Ovary (tissue), 9 donors: ENCODE measurements around the gene IFI6. TPM values are rescaled to one million over a fixed set of nuclear protein-coding genes. Genes with fewer than 3 reads are reported as not detected.
"Not testable (repeated sequence)": the region's sequence is repeated elsewhere in the genome, so short reads cannot be mapped to it uniquely, and the experiment has no call there.

Experiments
- DNase-seq, 5 donors: peaks; one replicate each; pipeline ENCODE4 v3.0.0-alpha.2; 2019 to 2020
- H3K27ac ChIP-seq, 2 donors: fragments of 200-600 bp; one replicate each; pipeline versions ENCODE4 v1.5.1 to v1.8.0; 2019 to 2022
- H3K27me3 ChIP-seq: fragments of 200-600 bp; one replicate; pipeline ENCODE4 v1.8.0; 2022
- H3K36me3 ChIP-seq: fragments of 200-600 bp; sonication (generic); one replicate; pipeline ENCODE4 v1.5.1; 2019
- H3K4me1 ChIP-seq: one replicate; pipeline ENCODE4 v1.8.1; 2013; ENCODE audit warnings: mild to moderate bottlenecking, moderate library complexity; ENCODE audit not compliant: insufficient read depth
- H3K4me3 ChIP-seq: fragments of 200-600 bp; sonication (generic); one replicate; pipeline ENCODE4 v1.5.1; 2017
- H3K9me3 ChIP-seq, 2 donors: fragments of 200-600 bp in 1 of 2; sonication (generic) in 1 of 2; one replicate each; pipeline versions ENCODE4 v1.5.1 to v1.8.1; 2013 to 2019; ENCODE audit warnings: mild to moderate bottlenecking in 1 of 2, moderate library complexity in 1 of 2
- CTCF ChIP-seq, 3 donors: fragments of 450-650 bp in 2 of 3; fragments of 200-600 bp in 1 of 3; IDR thresholded peaks; one replicate each; pipeline versions ENCODE4 v1.5.1 to v1.8.0; 2016 to 2022; ENCODE audit warnings: antibody characterized with exemption in 3 of 3, mild to moderate bottlenecking in 1 of 3
- EP300 ChIP-seq: sonication (generic); formaldehyde crosslinking; IDR thresholded peaks from one replicate; pipeline ENCODE4 v1.6.1; 2017; ENCODE audit warnings: antibody characterized with exemption
- POLR2A ChIP-seq: fragments of 450-650 bp; IDR thresholded peaks from one replicate; pipeline ENCODE4 v1.6.1; 2017; ENCODE audit warnings: antibody characterized with exemption, mild to moderate bottlenecking, moderate library complexity
- WGBS, 3 donors: extraction: QIAGEN DNeasy Blood & Tissue Kit in 1 of 3; methylation state at CpG; one replicate each; pipeline versions ENCODE4 v1.1.5 to v1.1.7; 2013 to 2017; 5-methylcytosine and 5-hydroxymethylcytosine counted together
- intact Hi-C, 4 donors: fragments of 100-400 bp; cut with DNase I; formaldehyde crosslinking; loops; one replicate each; pipeline versions ENCODE4 v1.11.0 to v1.15.1; 2022 to 2023
- polyA plus RNA-seq, 2 donors: library from polyadenylated mRNA; stranded (reverse); fragments of 200-250 nt in 1 of 2; fragments of 350-450 nt in 1 of 2; fragmentation: Illumina TruSeq in 1 of 2; extraction: RNeasy Lipid Tissue Mini Kit (QIAGEN cat#74804) in 1 of 2; gene quantifications; one replicate each; pipeline ENCODE4 v1.2.3, GENCODE V29; 2013 to 2014
- total RNA-seq, 7 donors: library from RNA; depleted of rRNA in 2 of 7; stranded (reverse); fragments of >200 nt in 2 of 7; fragmentation: NEBNext Ultra II Directional in 3 of 7; extraction: Animal tissue kit (Norgen Biotek cat#: 25700) in 3 of 7; gene quantifications; one replicate each; pipeline versions ENCODE4 v1.1.0 to v1.2.4, GENCODE V29; 2016 to 2023
- donor health status: DM: no; HTN: no; CAD: no; lungs with moderate emphysema.
- donor health status: DM: no; HTN: no; CAD: no.
- donor health status: Bipolar disorder and iron deficiency.
- donor health status: DM: yes; HTN: yes; CAD: no.
- donor health status: DM: no; HTN: no; CAD: no.
- donor health status: DM: yes; HTN: yes; CAD: no.

IFI6 gene
- total and polyA plus RNA-seq, 9 donors, result 30.3 to 274 (median 61.2) TPM

DNA sequence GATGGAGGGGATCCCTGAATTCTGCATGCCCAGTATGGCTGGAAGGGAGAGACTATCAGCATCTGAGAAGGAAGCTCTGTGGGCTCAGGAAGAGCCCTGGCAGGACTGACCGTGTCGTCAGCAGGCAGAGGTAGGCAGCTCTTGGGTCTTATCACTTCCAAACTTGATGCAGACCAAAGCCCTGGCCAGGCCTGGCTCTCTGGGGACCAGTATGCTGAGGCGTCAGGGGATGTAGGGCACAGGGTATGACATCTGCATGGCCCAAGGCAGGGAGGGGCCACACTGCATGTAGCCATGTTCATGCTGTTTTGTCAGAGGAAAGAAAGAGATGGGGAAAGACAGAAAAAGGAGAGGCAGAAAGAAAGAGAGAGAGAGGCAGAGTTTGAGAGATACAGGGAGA, 43.3 kb downstream of the IFI6 start:
- WGBS, 3 donors, result 63 to 72% (median 67%) methylated on average over 3 of the region's 3 CpGs
- Histone ChIP-seq H3K4me3 (no peak overlapping the region), H3K27ac (no peak overlapping the region), H3K4me1 (no peaks in the 10 kb centered on the region), H3K9me3 (no peaks in the 10 kb centered on the region), H3K27me3 (no peaks in the 10 kb centered on the region), H3K36me3 (no peaks in the 10 kb centered on the region)
- intact Hi-C loops, result no loop called here
- no peak for DNase-seq
- TF ChIP-seq POLR2A (no peak), CTCF (IDR thresholded peaks at IDR 0.05) (no peak), EP300 (no peak)

GRCh38 chr1:27627733-27628132, 44.3 kb downstream of the IFI6 start:
- H3K4me3 ChIP-seq, H3K4me1 ChIP-seq, H3K27me3 ChIP-seq, H3K36me3 ChIP-seq, H3K27ac ChIP-seq, DNase-seq, H3K9me3 ChIP-seq, intact Hi-C loops: not testable (repeated sequence)
- WGBS, 3 donors, result 86 to 92% (median 91%) methylated on average over 4 of the region's 4 CpGs

DNA sequence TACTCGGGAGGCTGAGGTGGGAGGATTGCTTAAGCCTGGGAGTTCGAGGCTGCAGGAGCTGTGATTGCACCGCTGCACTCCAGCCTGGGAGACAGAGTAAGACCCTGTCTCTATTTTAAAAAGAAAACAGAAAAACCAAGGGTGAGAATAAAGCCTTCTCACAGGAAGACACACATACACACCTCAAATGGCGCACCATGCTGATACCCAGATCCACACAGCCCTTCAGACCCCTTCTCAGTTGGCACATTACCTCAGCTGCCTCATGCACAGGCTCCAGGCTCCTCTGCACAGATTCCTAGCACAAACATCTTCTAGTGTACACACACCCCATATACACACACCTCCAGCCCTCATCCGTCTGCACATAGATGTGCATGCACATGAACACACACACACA, 44.9 kb downstream of the IFI6 start:
- TF ChIP-seq POLR2A, result no peak
- TF ChIP-seq EP300, result no peak
- TF ChIP-seq CTCF (IDR thresholded peaks at IDR 0.05), result no peak
- Histone ChIP-seq H3K36me3 (no peaks in the 10 kb centered on the region), H3K27ac (no peak overlapping the region), H3K4me3 (no peak overlapping the region), H3K4me1 (no peaks in the 10 kb centered on the region), H3K27me3 (no peaks in the 10 kb centered on the region), H3K9me3 (no peaks in the 10 kb centered on the region)
- DNase-seq, result no peak
- intact Hi-C loops, result no loop called here
- 85 to 91% (median 90%) methylated on average over 5 of the region's 5 CpGs for WGBS, 3 donors

- Histone ChIP-seq H3K4me1 (no peaks in the 10 kb centered on the region), H3K4me3 (no peak overlapping the region), H3K27me3 (no peaks in the 10 kb centered on the region), H3K9me3 (no peaks in the 10 kb centered on the region), H3K27ac (no peak overlapping the region), H3K36me3 (no peaks in the 10 kb centered on the region)
- WGBS, 3 donors, result 89 to 91% (median 90%) methylated on average over 11 of the region's 11 CpGs
- no peak for DNase-seq
- intact Hi-C loops, result no loop called here
- no peak for TF ChIP-seq POLR2A
- TF ChIP-seq CTCF (IDR thresholded peaks at IDR 0.05), result no peak
- no peak for TF ChIP-seq EP300
These were observed 45.7 kb downstream of the IFI6 start for GRCh38 chr1:27626031-27626935.

GRCh38 chr1:27624467-27625178, 47.4 kb downstream of the IFI6 start:
- Histone ChIP-seq H3K9me3 (no peaks in the 10 kb centered on the region), H3K4me3 (no peak overlapping the region), H3K4me1 (no peaks in the 10 kb centered on the region), H3K27me3 (no peaks in the 10 kb centered on the region), H3K27ac (no peak overlapping the region), H3K36me3 (no peaks in the 10 kb centered on the region)
- DNase-seq, result no peak
- WGBS, 3 donors, result 52 to 64% (median 57%) methylated on average over 7 of the region's 7 CpGs
- TF ChIP-seq CTCF (IDR thresholded peaks at IDR 0.05) (no peak), EP300 (no peak), POLR2A (no peak)
- intact Hi-C loops, result no loop called here
